Measurements from ENCODE around the gene POU3F2. TPM values are rescaled to one million over a fixed set of nuclear protein-coding genes. Genes with fewer than 3 reads are reported as not detected.

The POU3F2 gene
- polyA plus RNA-seq, 1 of the 3 experiments (the other 2 are of a cell fraction), result 1.0 TPM

- no peak for TF ChIP-seq USF2 (IDR thresholded peaks at IDR 0.05; ENCODE audit: borderline replicate concordance, low read depth, low read length)
- TF ChIP-seq FOXJ3 (CRISPR knock-in tag; IDR thresholded peaks at IDR 0.05), result no peak
Observed at GRCh38 chr6:98836025-98836961, 1.9 kb downstream of the POU3F2 start (continued).

- H3F3A ChIP-seq (replicated peaks; ENCODE audit: insufficient read depth), result peaks cover 14% of the 10 kb centered on the region
- no peaks in the 10 kb centered on the region; the same call in 1 of the 2 replicates for H4K20me1 ChIP-seq (ENCODE audit: insufficient read depth)
- no peak overlapping the region for H3K9ac ChIP-seq
- WGBS (ENCODE audit: low lambda C conversion rate), result 82% methylated on average over 9 of the region's 9 CpGs
- H2AFZ ChIP-seq (ENCODE audit: low read depth), result no peak overlapping the region
- H3K36me3 ChIP-seq (replicated peaks in 1 of 2; ENCODE audit: control insufficient read depth in 1 of 2, insufficient read depth in 2 of 2, low read length in 1 of 2), result no peaks in the 10 kb centered on the region
- ChIA-PET CTCF (interaction anchor here (0.7 to 2.6 kb wide), 5 partner anchors 282 to 1651 kb away, joined by 3 to 9 read pairs (median 4); no protein-coding TSS in a partner anchor), POLR2A (no interaction called here)
- no peak overlapping the region for H3K27ac ChIP-seq (ENCODE audit: low read depth in 2 of 2, low read length in 1 of 2)
- no peaks in the 10 kb centered on the region for H3K9me2 ChIP-seq
- peaks cover 0 to 26% of the 10 kb centered on the region in 2 experiments; a peak in 2 of 4 replicates for H3K4me1 ChIP-seq (ENCODE audit: control insufficient read depth in 1 of 2, insufficient read depth in 2 of 2, low read depth in 1 of 2, low read length in 1 of 2)
- peak overlapping the region; percentile 74 for H3K4me2 ChIP-seq
- no peaks in the 10 kb centered on the region for H3K27me3 ChIP-seq (ENCODE audit: insufficient read depth)
- peaks cover 10% of the 10 kb centered on the region for H3K79me2 ChIP-seq (ENCODE audit: insufficient read depth)
- no peaks in the 10 kb centered on the region for H3K9me3 ChIP-seq
- TF ChIP-seq CHD2 (IDR thresholded peaks at IDR 0.05; ENCODE audit: low read length, partially characterized antibody) (no peak), RXRA (IDR thresholded peaks at IDR 0.05; ENCODE audit: borderline replicate concordance, low read depth) (no peak), NRF1 (IDR thresholded peaks at IDR 0.05; ENCODE audit: low read depth, low read length) (no peak), FOXM1 (IDR thresholded peaks at IDR 0.05; ENCODE audit: low read depth) (no peak), FOSL2 (IDR thresholded peaks at IDR 0.05; ENCODE audit: borderline replicate concordance, low read depth) (no peak), TCF12 (IDR thresholded peaks at IDR 0.05) (no peak), EZH2phosphoT487 (IDR thresholded peaks at IDR 0.05; ENCODE audit: borderline replicate concordance, low read depth) (no peak), NFIC (IDR thresholded peaks at IDR 0.05; ENCODE audit: borderline replicate concordance) (no peak), EP300 (IDR thresholded peaks at IDR 0.05; ENCODE audit: borderline replicate concordance in 1 of 2, low read depth in 1 of 2, low read length in 1 of 2) (no peak), GATA2 (CRISPR knock-in tag; IDR thresholded peaks at IDR 0.05) (no peak), CTCF (IDR thresholded peaks at IDR 0.05) (no peak), TEAD4 (IDR thresholded peaks at IDR 0.05; ENCODE audit: borderline replicate concordance, insufficient read depth) (no peak)
- DNase-seq, result no peak
- peak overlapping the region; percentile 9 to 69; a peak in 3 of 4 replicates for H3K4me3 ChIP-seq (ENCODE audit: low read depth in 2 of 2, low read length in 1 of 2)
Observed at GRCh38 chr6:98836962-98837944, 2.9 kb downstream of the POU3F2 start.
